ENCODE results near the gene IMMP1L. TPM values are rescaled to one million over a fixed set of nuclear protein-coding genes. Genes with fewer than 3 reads are reported as not detected.

Gene IMMP1L
- total RNA-seq, 1 experiment from 2014 or later, result 38.5 TPM

DNA sequence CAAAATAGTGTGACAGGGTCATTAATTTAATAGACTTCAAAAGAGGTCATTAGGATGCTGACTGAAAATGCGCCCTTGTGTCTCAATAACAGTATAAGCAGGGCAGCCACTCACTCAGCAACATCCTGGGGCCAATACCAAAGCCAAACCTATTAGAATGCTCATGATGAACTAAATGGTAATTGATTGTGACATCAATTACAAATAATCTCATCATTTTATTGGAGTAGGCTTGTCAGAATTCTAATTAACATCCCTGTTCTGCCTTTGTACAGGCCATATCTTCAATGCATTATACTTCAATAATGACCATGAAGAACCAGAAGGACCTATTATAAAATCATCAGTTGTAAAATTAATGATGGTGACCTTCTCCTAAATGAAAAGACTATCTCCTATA, 75.6 kb downstream of the IMMP1L start:
- intact Hi-C loops (cut with micrococcal nuclease), result no loop called here
- H3K9me2 ChIP-seq (ENCODE audit: insufficient read depth), result no peaks in the 10 kb centered on the region
- no peak overlapping the region for H3K4me2 ChIP-seq (ENCODE audit: low read length)
- POLR2A ChIA-PET, result no interaction called here
- DNase-seq (ENCODE audit: low read depth, low spot score) (no peak), ATAC-seq (no peak)
- no peak for TF ChIP-seq CTCF (IDR thresholded peaks at IDR 0.05 in 2 of 3, conservative IDR thresholded peaks at IDR 0.05 in 1 of 3; ENCODE audit: borderline replicate concordance in 1 of 3, insufficient read depth in 1 of 3, low read depth in 2 of 3, low read length in 2 of 3)
- TF ChIP-seq FOSL1 (IDR thresholded peaks at IDR 0.05; ENCODE audit: low read depth), result no peak
- TF ChIP-seq ZNF274 (IDR thresholded peaks at IDR 0.05; ENCODE audit: low read depth, low read length), result no peak
- no peak for TF ChIP-seq TCF7L2 (IDR thresholded peaks at IDR 0.05; ENCODE audit: borderline replicate concordance, extremely low read depth, insufficient read depth, insufficient read length)
- TF ChIP-seq CBX3 (IDR thresholded peaks at IDR 0.05; ENCODE audit: low read depth), result no peak
- H3K9me3 ChIP-seq (ENCODE audit: control insufficient read depth in 1 of 2, insufficient read depth in 1 of 2, low read depth in 1 of 2, low read length in 2 of 2), result no peaks in the 10 kb centered on the region
- H3K36me3 ChIP-seq (ENCODE audit: control insufficient read depth in 1 of 2, insufficient read depth in 2 of 2, low read length in 2 of 2), result peaks cover 2% of the 10 kb centered on the region in 2 experiments; a peak in 1 of 4 replicates
- no peaks in the 10 kb centered on the region for H3K27me3 ChIP-seq (ENCODE audit: insufficient read depth, low read length)
- no TSS peak for BruUV-seq (replicated peaks)
- RAD21 ChIA-PET (ENCODE audit: low non-redundant PET in 1 of 2, low total read pairs in 2 of 2, uncharacterized antibody in 2 of 2, unreplicated experiment in 2 of 2), result no interaction called here
- H4K20me1 ChIP-seq (ENCODE audit: insufficient read depth), result no peaks in the 10 kb centered on the region
- H2AFZ ChIP-seq (ENCODE audit: low read depth, low read length, poor library complexity, severe bottlenecking), result no peak overlapping the region
- no peaks in the 10 kb centered on the region for H3K79me2 ChIP-seq (ENCODE audit: insufficient read depth, low read length)
- H3K9ac ChIP-seq (ENCODE audit: low read length), result no peak overlapping the region
- H3K4me1 ChIP-seq (ENCODE audit: control insufficient read depth in 1 of 2, insufficient read depth in 2 of 2, low read length in 2 of 2), result peaks cover 0 to 6% of the 10 kb centered on the region in 2 experiments; a peak in 1 of 4 replicates
- CTCF ChIA-PET, result no interaction called here
- no peak overlapping the region for H3K27ac ChIP-seq (ENCODE audit: low read depth, low read length)
- no peak overlapping the region for H3K4me3 ChIP-seq (replicated peaks in 1 of 2; ENCODE audit: low read depth in 1 of 2, low read length in 2 of 2)

DNA sequence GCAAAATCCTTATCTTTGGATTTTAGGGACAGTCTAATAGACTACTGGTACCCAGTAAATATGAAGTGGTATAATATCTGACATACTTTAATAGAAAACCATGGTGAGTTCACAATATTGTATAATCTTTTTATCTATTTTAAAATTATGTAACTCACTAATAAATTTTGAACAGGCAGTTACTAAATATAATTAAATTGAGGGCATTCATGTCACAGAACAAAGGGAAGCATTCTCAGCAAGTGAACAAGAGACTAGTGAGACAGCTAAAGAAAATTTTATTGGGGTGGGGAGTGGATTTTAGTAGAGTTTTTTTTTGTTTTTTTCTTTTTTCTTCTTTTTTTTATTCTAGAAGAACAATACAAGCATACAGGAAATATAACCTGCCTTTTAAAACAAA, 84.8 kb downstream of the IMMP1L start:
- DNase-seq (ENCODE audit: low read depth, low spot score) (no peak), ATAC-seq (no peak)
- ChIA-PET CTCF (no interaction called here), RAD21 (ENCODE audit: low non-redundant PET in 1 of 2, low total read pairs in 2 of 2, uncharacterized antibody in 2 of 2, unreplicated experiment in 2 of 2) (no interaction called here), POLR2A (interaction anchor here (1.5 kb wide), 1 partner anchor 55 kb away, joined by 3 read pairs; the partner anchor contains the start of genes DCDC1 and DNAJC24)
- no peaks in the 10 kb centered on the region for H3K79me2 ChIP-seq (ENCODE audit: insufficient read depth, low read length)
- no TSS peak for BruUV-seq (replicated peaks)
- no peaks in the 10 kb centered on the region for H4K20me1 ChIP-seq (ENCODE audit: insufficient read depth)
- no peaks in the 10 kb centered on the region for H3K9me3 ChIP-seq (ENCODE audit: control insufficient read depth in 1 of 2, insufficient read depth in 1 of 2, low read depth in 1 of 2, low read length in 2 of 2)
- H3K27ac ChIP-seq (ENCODE audit: low read depth, low read length), result no peak overlapping the region
- no peaks in the 10 kb centered on the region for H3K4me1 ChIP-seq (ENCODE audit: control insufficient read depth in 1 of 2, insufficient read depth in 2 of 2, low read length in 2 of 2)
- no peaks in the 10 kb centered on the region for H3K9me2 ChIP-seq (ENCODE audit: insufficient read depth)
- H3K27me3 ChIP-seq (ENCODE audit: insufficient read depth, low read length), result no peaks in the 10 kb centered on the region
- intact Hi-C loops (cut with micrococcal nuclease), result no loop called here
- no peak overlapping the region for H3K4me2 ChIP-seq (ENCODE audit: low read length)
- no peak overlapping the region for H2AFZ ChIP-seq (ENCODE audit: low read depth, low read length, poor library complexity, severe bottlenecking)
- no peak overlapping the region for H3K4me3 ChIP-seq (replicated peaks in 1 of 2; ENCODE audit: low read depth in 1 of 2, low read length in 2 of 2)
- H3K9ac ChIP-seq (ENCODE audit: low read length), result no peak overlapping the region
- H3K36me3 ChIP-seq (ENCODE audit: control insufficient read depth in 1 of 2, insufficient read depth in 2 of 2, low read length in 2 of 2), result no peaks in the 10 kb centered on the region
- TF ChIP-seq YY1 (IDR thresholded peaks at IDR 0.05; ENCODE audit: extremely low read depth, insufficient replicate concordance, low read depth, low read length), result no peak
- no peak for TF ChIP-seq ZFX (IDR thresholded peaks at IDR 0.05)
- no peak for TF ChIP-seq RAD21 (IDR thresholded peaks at IDR 0.05; ENCODE audit: low read depth)
- TF ChIP-seq JUND (IDR thresholded peaks at IDR 0.05), result no peak
- no peak for TF ChIP-seq POLR2A (IDR thresholded peaks at IDR 0.05; ENCODE audit: borderline replicate concordance, extremely low read depth, insufficient read depth, insufficient read length)
- TF ChIP-seq, protein P1, sequence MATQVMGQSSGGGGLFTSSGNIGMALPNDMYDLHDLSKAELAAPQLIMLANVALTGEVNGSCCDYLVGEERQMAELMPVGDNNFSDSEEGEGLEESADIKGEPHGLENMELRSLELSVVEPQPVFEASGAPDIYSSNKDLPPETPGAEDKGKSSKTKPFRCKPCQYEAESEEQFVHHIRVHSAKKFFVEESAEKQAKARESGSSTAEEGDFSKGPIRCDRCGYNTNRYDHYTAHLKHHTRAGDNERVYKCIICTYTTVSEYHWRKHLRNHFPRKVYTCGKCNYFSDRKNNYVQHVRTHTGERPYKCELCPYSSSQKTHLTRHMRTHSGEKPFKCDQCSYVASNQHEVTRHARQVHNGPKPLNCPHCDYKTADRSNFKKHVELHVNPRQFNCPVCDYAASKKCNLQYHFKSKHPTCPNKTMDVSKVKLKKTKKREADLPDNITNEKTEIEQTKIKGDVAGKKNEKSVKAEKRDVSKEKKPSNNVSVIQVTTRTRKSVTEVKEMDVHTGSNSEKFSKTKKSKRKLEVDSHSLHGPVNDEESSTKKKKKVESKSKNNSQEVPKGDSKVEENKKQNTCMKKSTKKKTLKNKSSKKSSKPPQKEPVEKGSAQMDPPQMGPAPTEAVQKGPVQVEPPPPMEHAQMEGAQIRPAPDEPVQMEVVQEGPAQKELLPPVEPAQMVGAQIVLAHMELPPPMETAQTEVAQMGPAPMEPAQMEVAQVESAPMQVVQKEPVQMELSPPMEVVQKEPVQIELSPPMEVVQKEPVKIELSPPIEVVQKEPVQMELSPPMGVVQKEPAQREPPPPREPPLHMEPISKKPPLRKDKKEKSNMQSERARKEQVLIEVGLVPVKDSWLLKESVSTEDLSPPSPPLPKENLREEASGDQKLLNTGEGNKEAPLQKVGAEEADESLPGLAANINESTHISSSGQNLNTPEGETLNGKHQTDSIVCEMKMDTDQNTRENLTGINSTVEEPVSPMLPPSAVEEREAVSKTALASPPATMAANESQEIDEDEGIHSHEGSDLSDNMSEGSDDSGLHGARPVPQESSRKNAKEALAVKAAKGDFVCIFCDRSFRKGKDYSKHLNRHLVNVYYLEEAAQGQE (IDR thresholded peaks at IDR 0.05; ENCODE audit: low read depth), result no peak
- TF ChIP-seq EZH2 (IDR thresholded peaks at IDR 0.05), result no peak
- TF ChIP-seq ELF1 (IDR thresholded peaks at IDR 0.05; ENCODE audit: borderline replicate concordance, low read depth), result no peak
- no peak for TF ChIP-seq CEBPB (IDR thresholded peaks at IDR 0.05; ENCODE audit: low read depth)
- TF ChIP-seq EZH2phosphoT487 (IDR thresholded peaks at IDR 0.05; ENCODE audit: borderline replicate concordance), result no peak
- TF ChIP-seq MAX (IDR thresholded peaks at IDR 0.05), result no peak
- no peak for TF ChIP-seq FOSL1 (IDR thresholded peaks at IDR 0.05; ENCODE audit: low read depth)
- no peak for TF ChIP-seq EGR1 (IDR thresholded peaks at IDR 0.05; ENCODE audit: low read depth)
- no peak for TF ChIP-seq POLR2AphosphoS5 (IDR thresholded peaks at IDR 0.05; ENCODE audit: low read depth, low read length)

Measured in HCT116 (cell line).